ENCODE results near the gene TBX21.

- TF ChIP-seq TAF1 (IDR thresholded peaks at IDR 0.05; ENCODE audit: borderline replicate concordance, low read depth, low read length): no peak
- TF ChIP-seq POLR2A (IDR thresholded peaks at IDR 0.05; ENCODE audit: low read depth, low read length): no peak
- TF ChIP-seq POLR2AphosphoS5 (IDR thresholded peaks at IDR 0.05; ENCODE audit: low read depth, low read length): no peak
Observed at GRCh38 chr17:47714773-47715396, 18.2 kb upstream of the TBX21 start.

Measured in GM12892 (cell line).